Astrocyte of the hippocampus (primary cell): ENCODE data around the gene XRCC2.
"Not testable (repeated sequence)": the region's sequence is repeated elsewhere in the genome, so short reads cannot be mapped to it uniquely, and the experiment has no call there.

Experiments used
- DNase-seq: peaks from one replicate; pipeline ENCODE4 v3.0.0; 2011; ENCODE audit warnings: low read depth, low spot score

The XRCC2 gene

GRCh38 chr7:152675759-152676636, at the start of gene XRCC2:
Gene XRCC2 (minus strand): TSS chr7:152676141. CDS start chr7:152676079, 62 bp downstream.
- peak; percentile 98 for DNase-seq

- DNase-seq, result no peak
These were observed 47.4 kb upstream of the XRCC2 start for GRCh38 chr7:152723364-152723763.

- not testable (repeated sequence) for DNase-seq
These were observed 36.6 kb upstream of the XRCC2 start for GRCh38 chr7:152712412-152713042.

- no peak for DNase-seq
These were observed 35.6 kb upstream of the XRCC2 start for GRCh38 chr7:152711444-152711944.

- no peak for DNase-seq
These were observed 34.2 kb upstream of the XRCC2 start for GRCh38 chr7:152710153-152710442.

GRCh38 chr7:152709287-152710152, 33.6 kb upstream of the XRCC2 start:
- peak; percentile 67 for DNase-seq

- no peak for DNase-seq
These were observed 28.9 kb upstream of the XRCC2 start for GRCh38 chr7:152704796-152705384.

GRCh38 chr7:152699079-152699478, 23.1 kb upstream of the XRCC2 start:
- DNase-seq, result no peak

GRCh38 chr7:152697268-152697974, 21.5 kb upstream of the XRCC2 start:
- DNase-seq, result not testable (repeated sequence)

GRCh38 chr7:152692196-152692595, 16.3 kb upstream of the XRCC2 start:
- not testable (repeated sequence) for DNase-seq

GRCh38 chr7:152683297-152683696, 7.4 kb upstream of the XRCC2 start:
- no peak for DNase-seq

- no peak for DNase-seq
These were observed 2.1 kb upstream of the XRCC2 start for GRCh38 chr7:152677808-152678670.

- DNase-seq, result peak; percentile 26
These were observed 832 bp downstream of the XRCC2 start for GRCh38 chr7:152674860-152675758.

GRCh38 chr7:152673897-152674296, 2.0 kb downstream of the XRCC2 start:
- no peak for DNase-seq

- DNase-seq, result no peak
These were observed 3.3 kb downstream of the XRCC2 start for GRCh38 chr7:152672626-152673025.

GRCh38 chr7:152669758-152670157, 6.2 kb downstream of the XRCC2 start:
- DNase-seq, result no peak

GRCh38 chr7:152668975-152669374, 7.0 kb downstream of the XRCC2 start:
- DNase-seq, result no peak

GRCh38 chr7:152667958-152668357, 8.0 kb downstream of the XRCC2 start:
- no peak for DNase-seq

- no peak for DNase-seq
These were observed 9.9 kb downstream of the XRCC2 start for GRCh38 chr7:152666078-152666477.
